GM12878 (cell line): Measurements from ENCODE around the gene SPATA20. TPM values are rescaled to one million over a fixed set of nuclear protein-coding genes. Genes with fewer than 3 reads are reported as not detected.

Experiments
- ATAC-seq: fragments of 200-7000 bp; cut with Tn5 transposase; 3 replicates; pipeline ENCODE4 v1.9.1; 2020; ENCODE audit warnings: mild to moderate bottlenecking, moderate library complexity
- BruUV-seq: library from RNA; stranded (reverse); fragments of 400-500 nt; replicated peaks from 2 replicates; lab custom pipeline; 2021; lab: Mats Ljungman, UMichigan
- CTCF ChIA-PET: fragments of 300-600 bp; sonication (Branson Sonifier 250); formaldehyde crosslinking; extraction: SDS; loops from one replicate; lab custom pipeline; 2021; ENCODE audit warnings: inconsistent platforms; lab: Yijun Ruan, JAX
- POLR2A ChIA-PET: fragments of 350-600 bp; formaldehyde crosslinking; extraction: SDS; loops from one replicate; lab custom pipeline; 2021; ENCODE audit warnings: inconsistent platforms; lab: Charles Lee
- RAD21 ChIA-PET: fragments of 300-600 bp; sonication (Branson Sonifier 250); formaldehyde crosslinking; loops from one replicate; lab custom pipeline; 2023; ENCODE audit warnings: antibody characterized with exemption; ENCODE audit not compliant: unreplicated experiment; lab: Charles Lee
- SMC1A ChIA-PET: fragments of 300-600 bp; sonication (Branson Sonifier 250); formaldehyde crosslinking; loops from one replicate; lab custom pipeline; 2023; ENCODE audit not compliant: unreplicated experiment, uncharacterized antibody; lab: Charles Lee
- DNase-seq: peaks from one replicate; pipeline ENCODE4 v3.0.0-alpha.2; 2011; ENCODE audit warnings: low read depth, low spot score
- FAIRE-seq: peaks from 3 replicates; lab custom pipeline; 2011; peaks lifted over from hg19 to GRCh38; lab: Jason Lieb, UNC
- H2AFZ ChIP-seq: 2 replicates; pipeline ENCODE4 v1.6.0; 2011; ENCODE audit warnings: low read depth, low read length, control low read depth; ENCODE audit not compliant: control insufficient read depth
- H3K27ac ChIP-seq: 2 replicates; pipeline ENCODE4 v1.5.1; 2011; ENCODE audit warnings: control low read depth; ENCODE audit not compliant: control insufficient read depth, insufficient read depth
- H3K27me3 ChIP-seq, 2 experiments: replicated peaks in 1 of 2; 2 replicates each; pipeline versions ENCODE4 v1.6.0 to v1.6.1; 2011; ENCODE audit warnings: low read length in 1 of 2; ENCODE audit not compliant: control insufficient read depth in 2 of 2, insufficient read depth in 2 of 2
- H3K36me3 ChIP-seq, 2 experiments: 2 replicates each; pipeline ENCODE4 v1.5.1; 2011; ENCODE audit warnings: low read length in 1 of 2; ENCODE audit not compliant: control insufficient read depth in 2 of 2, insufficient read depth in 2 of 2
- H3K4me1 ChIP-seq: 2 replicates; pipeline ENCODE4 v1.6.1; 2011; ENCODE audit warnings: mild to moderate bottlenecking, low read length, moderate library complexity, mixed read lengths; ENCODE audit not compliant: control insufficient read depth, insufficient read depth
- H3K4me2 ChIP-seq: 2 replicates; pipeline ENCODE4 v1.6.0; 2011; ENCODE audit warnings: control low read depth; ENCODE audit not compliant: control insufficient read depth, insufficient read depth
- H3K4me3 ChIP-seq: fragments of 200-600 bp; sonication (generic); 2 replicates; pipeline ENCODE4 v1.5.1; 2016
- H3K79me2 ChIP-seq: 2 replicates; pipeline ENCODE4 v1.6.0; 2011; ENCODE audit warnings: low read length; ENCODE audit not compliant: control insufficient read depth, insufficient read depth
- H3K9ac ChIP-seq: 2 replicates; pipeline ENCODE4 v1.8.0; 2011; ENCODE audit warnings: low read length, control low read depth, mixed read lengths; ENCODE audit not compliant: control insufficient read depth, insufficient read depth
- H3K9me3 ChIP-seq: replicated peaks from 3 replicates; pipeline ENCODE4 v1.5.1; 2011; ENCODE audit warnings: mild to moderate bottlenecking, low read length; ENCODE audit not compliant: control insufficient read depth, insufficient read depth
- H4K20me1 ChIP-seq: 2 replicates; pipeline ENCODE4 v1.6.0; 2011; ENCODE audit not compliant: control insufficient read depth, insufficient read depth
- ATF2 ChIP-seq: IDR thresholded peaks from 2 replicates; pipeline ENCODE4 v1.6.1; 2012; ENCODE audit warnings: low read length, inconsistent platforms
- CBX3 ChIP-seq: fragments of 200-600 bp; sonication (generic); IDR thresholded peaks from 2 replicates; pipeline ENCODE4 v1.6.1; 2016; ENCODE audit warnings: low read depth, borderline replicate concordance
- CHD1 ChIP-seq: IDR thresholded peaks from 2 replicates; pipeline ENCODE4 v1.6.1; 2012; ENCODE audit warnings: low read depth, low read length, improper control_type of control experiment
- HCFC1 ChIP-seq: fragments of 150-350 bp; IDR thresholded peaks from 2 replicates; pipeline ENCODE4 v1.6.1; 2014; ENCODE audit warnings: low read length
- MYC ChIP-seq: IDR thresholded peaks from 2 replicates; pipeline ENCODE4 v1.6.1; 2011; ENCODE audit warnings: mild to moderate bottlenecking, low read length, moderate library complexity, inconsistent platforms; ENCODE audit not compliant: insufficient read depth, insufficient replicate concordance, insufficient read length, severe bottlenecking
- NBN ChIP-seq: fragments of 450-650 bp; IDR thresholded peaks from 2 replicates; pipeline ENCODE4 v1.6.1; 2016
- PBX3 ChIP-seq: IDR thresholded peaks from 2 replicates; pipeline ENCODE4 v1.6.1; 2011; ENCODE audit warnings: mild to moderate bottlenecking, low read depth, low read length, moderate library complexity; ENCODE audit not compliant: insufficient replicate concordance
- POU2F2 ChIP-seq: IDR thresholded peaks from 3 replicates; pipeline ENCODE4 v1.6.1; 2011; ENCODE audit warnings: low read depth, mild to moderate bottlenecking, low read length, borderline replicate concordance
- STAT3 ChIP-seq: IDR thresholded peaks from 2 replicates; pipeline ENCODE4 v1.6.1; 2011; ENCODE audit warnings: low read depth, low read length, improper control_type of control experiment
- TCF7 ChIP-seq: IDR thresholded peaks from 2 replicates; pipeline ENCODE4 v1.6.1; 2014; ENCODE audit warnings: antibody characterized with exemption, borderline replicate concordance
- USF2 ChIP-seq: IDR thresholded peaks from 2 replicates; pipeline ENCODE4 v1.6.1; 2011; ENCODE audit warnings: low read depth, low read length, improper control_type of control experiment, borderline replicate concordance
- WRNIP1 ChIP-seq: IDR thresholded peaks from 2 replicates; pipeline ENCODE4 v1.6.1; 2011; ENCODE audit warnings: low read depth, low read length, improper control_type of control experiment, borderline replicate concordance
- ZNF622 ChIP-seq: fragments of 450-650 bp; IDR thresholded peaks from 2 replicates; pipeline ENCODE4 v1.6.1; 2017; ENCODE audit warnings: mild to moderate bottlenecking, inconsistent platforms
- ZSCAN29 ChIP-seq: fragments of 450-650 bp; IDR thresholded peaks from 2 replicates; pipeline ENCODE4 v1.6.1; 2017; ENCODE audit warnings: mild to moderate bottlenecking, moderate library complexity
- WGBS: methylation state at CpG from one replicate; pipeline ENCODE4 v1.1.6; 2016; ENCODE audit warnings: low lambda C conversion rate; ENCODE audit not compliant: insufficient replicate concordance, insufficient coverage; ENCODE audit errors: missing lambda C conversion rate; 5-methylcytosine and 5-hydroxymethylcytosine counted together
- in situ Hi-C: fragments of 300-500 bp; cut with MboI; formaldehyde crosslinking; loops from 9 replicates; pipeline ENCODE4 v1.14.3; 2018; ENCODE audit warnings: mixed read lengths
- intact Hi-C: fragments of 100-400 bp; cut with micrococcal nuclease; formaldehyde crosslinking; loops from one replicate; pipeline ENCODE4 v1.14.2; 2022; ENCODE audit not compliant: unreplicated experiment
- polyA plus RNA-seq, 11 experiments: library from polyadenylated mRNA; depleted of rRNA in 4 of 11; unstranded in 6 of 11; stranded (reverse) in 5 of 11; fragments of >200 nt; fragmentation: Nextera tagmentation in 4 of 11; fragmentation: Illumina TruSeq in 1 of 11; extraction: Ambion mirVana in 4 of 11; extraction: Trizol in 1 of 11; gene quantifications; 1 replicate in 1 of 11; 2 replicates in 10 of 11; pipeline versions ENCODE4 v1.2.1 to v1.2.3, GENCODE V29; 2011 to 2016; ENCODE audit warnings: inconsistent platforms in 2 of 11, missing spikeins in 2 of 11, low read depth in 1 of 11
- total RNA-seq, 4 experiments: library from RNA; depleted of rRNA in 3 of 4; stranded (reverse); fragments of >200 nt in 3 of 4; fragmentation: Illumina TruSeq in 1 of 4; extraction: Trizol in 1 of 4; gene quantifications; 2 replicates each; pipeline versions ENCODE4 v1.2.1 to v1.2.3, GENCODE V29; 2013 to 2021
- TF ChIP-seq, protein P1 (sequence below): fragments of 450-650 bp; IDR thresholded peaks from 2 replicates; pipeline ENCODE4 v1.6.1; 2016; ENCODE audit warnings: mild to moderate bottlenecking

Gene SPATA20
- total and polyA plus RNA-seq, 10 of the 15 experiments (the other 5 are each of a cell fraction or from before 2014, with no cell fraction given), result 2.1 to 69.8 (median 26.6) TPM

- SMC1A ChIA-PET, result no interaction called here
Observed at GRCh38 chr17:50570528-50570927, 23.6 kb downstream of the SPATA20 start.

More at GRCh38 chr17:50570528-50570927, 23.6 kb downstream of the SPATA20 start:
- no peaks in the 10 kb centered on the region; a peak in 4 of 4 replicates for H3K27me3 ChIP-seq
- no peak for FAIRE-seq
- no peak for ATAC-seq
- no peak overlapping the region for H3K4me3 ChIP-seq
- CTCF ChIA-PET, result no interaction called here
- DNase-seq, result no peak
- no peak overlapping the region for H2AFZ ChIP-seq
- RAD21 ChIA-PET, result no interaction called here
- H3K9ac ChIP-seq, result no peak overlapping the region
- H3K27ac ChIP-seq, result no peak overlapping the region
- TF ChIP-seq NBN (no peak), ZNF622 (no peak), CHD1 (no peak), MYC (no peak), STAT3 (no peak), WRNIP1 (no peak), TCF7 (no peak), CBX3 (no peak), HCFC1 (no peak), ZSCAN29 (no peak), USF2 (no peak), PBX3 (no peak), POU2F2 (no peak), ATF2 (no peak)
- TF ChIP-seq, protein P1, sequence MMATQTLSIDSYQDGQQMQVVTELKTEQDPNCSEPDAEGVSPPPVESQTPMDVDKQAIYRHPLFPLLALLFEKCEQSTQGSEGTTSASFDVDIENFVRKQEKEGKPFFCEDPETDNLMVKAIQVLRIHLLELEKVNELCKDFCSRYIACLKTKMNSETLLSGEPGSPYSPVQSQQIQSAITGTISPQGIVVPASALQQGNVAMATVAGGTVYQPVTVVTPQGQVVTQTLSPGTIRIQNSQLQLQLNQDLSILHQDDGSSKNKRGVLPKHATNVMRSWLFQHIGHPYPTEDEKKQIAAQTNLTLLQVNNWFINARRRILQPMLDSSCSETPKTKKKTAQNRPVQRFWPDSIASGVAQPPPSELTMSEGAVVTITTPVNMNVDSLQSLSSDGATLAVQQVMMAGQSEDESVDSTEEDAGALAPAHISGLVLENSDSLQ, result no peak
- 25% methylated on average over 6 of the region's 7 CpGs for WGBS
- in situ Hi-C loops (no loop called here), intact Hi-C loops (no loop called here)
- H3K4me1 ChIP-seq, result no peaks in the 10 kb centered on the region
- POLR2A ChIA-PET, result interaction anchor here (0.6 kb wide), 2 partner anchors 53 to 1009 kb away, joined by 3 to 10 read pairs; no protein-coding TSS in a partner anchor
- no peaks in the 10 kb centered on the region for H4K20me1 ChIP-seq
- H3K9me3 ChIP-seq, result no peaks in the 10 kb centered on the region
- H3K79me2 ChIP-seq, result no peaks in the 10 kb centered on the region
- H3K4me2 ChIP-seq, result no peak overlapping the region
- no TSS peak for BruUV-seq
- H3K36me3 ChIP-seq, result no peaks in the 10 kb centered on the region
